GM10248 (cell line): ENCODE data around the gene CUBN.

Source experiments
- CTCF ChIA-PET: fragments of 300-600 bp; sonication (Branson Sonifier 250); formaldehyde crosslinking; extraction: SDS; loops from one replicate; lab custom pipeline; 2021; ENCODE audit warnings: antibody characterized with exemption; lab: Yijun Ruan, JAX
- POLR2A ChIA-PET: fragments of 350-650 bp; sonication (Branson Sonifier 250); formaldehyde crosslinking; extraction: SDS; loops from one replicate; lab custom pipeline; 2020; ENCODE audit warnings: antibody characterized with exemption; lab: Yijun Ruan, JAX
- DNase-seq: peaks from one replicate; pipeline ENCODE4 v3.0.0; 2012; ENCODE audit errors: extremely low spot score
- TF ChIP-seq, protein P1 (sequence below): IDR thresholded peaks from 2 replicates; pipeline ENCODE4 v1.5.1; 2012; ENCODE audit warnings: mild to moderate bottlenecking, low read depth; ENCODE audit errors: extremely low read depth, missing control alignments, control extremely low read depth

CUBN gene

DNA sequence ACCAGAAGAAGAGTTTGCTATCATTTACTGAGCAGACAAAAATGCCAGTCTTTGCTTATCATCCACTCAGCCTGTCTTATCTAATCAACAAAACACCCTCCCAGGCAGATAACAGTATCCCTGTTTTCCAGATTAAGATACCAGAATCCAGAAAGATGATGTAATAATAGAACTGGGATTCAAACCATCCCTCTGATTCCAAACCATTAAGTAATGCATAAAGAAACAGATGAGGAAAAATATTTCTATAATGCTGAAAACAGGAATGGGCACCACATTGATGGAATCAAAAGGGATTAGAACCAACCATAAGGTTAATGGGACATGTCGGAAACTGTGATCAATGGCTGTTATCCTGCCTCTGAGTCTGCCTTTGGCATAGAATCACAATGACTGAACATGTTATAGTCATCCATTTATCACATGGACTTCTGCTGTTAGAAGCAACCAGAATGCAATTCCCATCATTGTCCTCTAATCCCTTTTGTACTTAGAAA is 220.3 kb downstream of the CUBN start:
- CTCF ChIA-PET, result no interaction called here
- DNase-seq, result no peak
- POLR2A ChIA-PET, result no interaction called here
- TF ChIP-seq, protein P1, sequence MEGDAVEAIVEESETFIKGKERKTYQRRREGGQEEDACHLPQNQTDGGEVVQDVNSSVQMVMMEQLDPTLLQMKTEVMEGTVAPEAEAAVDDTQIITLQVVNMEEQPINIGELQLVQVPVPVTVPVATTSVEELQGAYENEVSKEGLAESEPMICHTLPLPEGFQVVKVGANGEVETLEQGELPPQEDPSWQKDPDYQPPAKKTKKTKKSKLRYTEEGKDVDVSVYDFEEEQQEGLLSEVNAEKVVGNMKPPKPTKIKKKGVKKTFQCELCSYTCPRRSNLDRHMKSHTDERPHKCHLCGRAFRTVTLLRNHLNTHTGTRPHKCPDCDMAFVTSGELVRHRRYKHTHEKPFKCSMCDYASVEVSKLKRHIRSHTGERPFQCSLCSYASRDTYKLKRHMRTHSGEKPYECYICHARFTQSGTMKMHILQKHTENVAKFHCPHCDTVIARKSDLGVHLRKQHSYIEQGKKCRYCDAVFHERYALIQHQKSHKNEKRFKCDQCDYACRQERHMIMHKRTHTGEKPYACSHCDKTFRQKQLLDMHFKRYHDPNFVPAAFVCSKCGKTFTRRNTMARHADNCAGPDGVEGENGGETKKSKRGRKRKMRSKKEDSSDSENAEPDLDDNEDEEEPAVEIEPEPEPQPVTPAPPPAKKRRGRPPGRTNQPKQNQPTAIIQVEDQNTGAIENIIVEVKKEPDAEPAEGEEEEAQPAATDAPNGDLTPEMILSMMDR, result no peak

DNA sequence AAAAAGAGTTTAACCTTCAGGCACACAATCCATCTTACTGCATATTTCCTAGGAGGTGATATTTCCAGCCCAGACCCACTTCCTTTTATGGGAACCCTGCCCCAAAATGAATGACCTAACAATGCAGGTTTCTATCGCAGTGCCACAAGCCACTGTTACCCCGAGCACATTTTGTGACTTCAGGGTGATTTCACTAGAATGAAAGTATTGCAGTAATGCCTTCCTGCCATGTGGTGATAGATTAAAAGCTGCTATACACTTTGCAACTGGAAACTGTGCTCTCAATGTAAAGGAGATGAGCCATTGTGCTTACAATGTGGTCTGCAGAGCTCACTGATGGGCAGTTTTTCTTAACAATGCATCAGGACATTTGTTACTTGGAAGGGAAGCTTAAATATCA is 221.9 kb downstream of the CUBN start:
- TF ChIP-seq, protein P1, result no peak
- CTCF ChIA-PET, result interaction anchor here (0.8 kb wide), 1 partner anchor 30 kb away, joined by 4 read pairs; no protein-coding TSS in a partner anchor

DNA sequence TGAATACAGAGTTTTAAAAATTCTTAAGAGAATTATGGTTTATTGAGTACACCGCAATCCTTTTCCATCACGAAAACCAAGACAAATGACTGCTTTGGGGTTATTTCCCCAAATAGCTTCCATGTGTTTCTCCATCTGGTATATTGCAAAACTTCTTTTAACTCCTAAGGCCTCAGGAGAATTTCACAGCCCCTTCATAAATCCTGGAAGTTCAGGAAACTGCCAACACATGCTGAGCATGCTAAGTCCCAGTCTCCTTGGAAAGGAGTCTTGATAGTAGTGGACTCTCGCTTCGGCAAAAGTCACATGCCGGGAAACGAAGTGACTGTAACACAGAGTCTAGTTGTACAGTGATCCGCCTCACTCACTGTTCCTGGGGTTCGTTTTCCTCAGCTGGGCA is 224.3 kb downstream of the CUBN start:
- TF ChIP-seq, protein P1, result no peak
- ChIA-PET POLR2A (no interaction called here), CTCF (interaction anchor here (1.2 kb wide), 1 partner anchor 57 kb away, joined by 3 read pairs; no protein-coding TSS in a partner anchor)
- DNase-seq, result no peak

More for the DNA sequence above, 221.9 kb downstream of the CUBN start:
- DNase-seq, result no peak
- POLR2A ChIA-PET, result no interaction called here

DNA sequence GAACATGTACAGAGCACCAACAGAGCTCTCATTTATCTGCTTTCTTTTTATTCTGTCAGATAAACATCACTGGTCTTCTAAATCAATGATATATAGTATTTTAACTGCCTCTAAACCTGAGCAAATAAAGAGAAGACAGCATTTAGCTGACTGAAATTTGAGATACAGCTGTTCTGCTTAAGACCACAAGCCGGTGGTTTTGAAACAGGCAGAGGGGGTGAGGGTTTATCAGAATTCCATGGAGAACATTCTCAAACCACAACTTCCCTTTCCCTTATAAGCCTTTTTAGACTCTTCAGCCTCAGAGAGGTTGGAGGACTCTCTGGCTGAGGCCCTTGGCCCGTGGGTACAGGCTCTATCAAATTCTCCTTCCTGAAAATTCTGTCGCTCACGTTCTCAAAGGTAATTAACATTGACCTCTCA is 225.0 kb downstream of the CUBN start:
- TF ChIP-seq, protein P1, result no peak
- ChIA-PET POLR2A (no interaction called here), CTCF (interaction anchor here (1.2 kb wide), 1 partner anchor 58 kb away, joined by 3 read pairs; no protein-coding TSS in a partner anchor)
- no peak for DNase-seq

DNA sequence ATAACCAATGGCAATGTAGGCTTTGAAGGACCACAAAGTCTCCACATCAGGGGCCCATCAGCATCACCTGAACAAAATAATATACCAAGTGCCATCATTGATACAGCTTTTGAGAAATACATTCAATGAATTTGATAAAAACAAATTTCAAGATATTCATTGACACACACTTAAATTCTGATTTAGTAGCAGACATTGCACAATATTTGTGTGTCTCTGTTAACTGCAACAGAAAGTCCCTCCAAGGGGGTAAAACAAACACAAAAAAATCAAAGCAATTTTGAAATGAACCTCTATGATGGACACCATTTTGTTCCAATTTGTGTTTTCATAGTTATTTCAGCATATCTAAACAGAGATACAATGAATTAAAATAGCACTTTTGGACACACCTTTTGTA is 225.6 kb downstream of the CUBN start:
- DNase-seq, result no peak
- ChIA-PET CTCF (no interaction called here), POLR2A (no interaction called here)
- TF ChIP-seq, protein P1, result no peak

DNA sequence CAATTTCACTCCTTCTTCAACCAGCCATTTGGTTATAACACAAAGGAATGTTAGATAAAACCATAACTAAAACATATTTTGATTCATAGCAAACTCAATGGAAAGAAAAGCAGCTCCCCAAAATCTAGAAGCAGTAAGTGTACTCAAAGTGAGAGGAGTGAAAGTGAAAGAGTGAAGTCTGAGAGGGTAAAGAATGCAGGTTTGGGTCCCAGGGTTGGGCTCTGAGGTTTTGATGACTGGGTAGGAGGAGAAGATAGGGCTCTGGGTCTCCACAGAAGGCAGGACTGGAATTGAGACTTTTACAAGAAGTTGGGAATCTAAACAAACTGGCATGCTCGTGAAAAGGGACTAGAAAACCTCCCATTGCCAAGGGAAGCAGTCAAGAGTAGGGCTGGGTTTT is 227.0 kb downstream of the CUBN start:
- TF ChIP-seq, protein P1, result no peak
- POLR2A ChIA-PET, result no interaction called here
- no peak for DNase-seq
- CTCF ChIA-PET, result no interaction called here
